ENCODE results near the gene HGF. TPM values are rescaled to one million over a fixed set of nuclear protein-coding genes. Genes with fewer than 3 reads are reported as not detected.

The HGF gene
- total RNA-seq, 1 experiment from 2014 or later = 0.72 TPM

DNA sequence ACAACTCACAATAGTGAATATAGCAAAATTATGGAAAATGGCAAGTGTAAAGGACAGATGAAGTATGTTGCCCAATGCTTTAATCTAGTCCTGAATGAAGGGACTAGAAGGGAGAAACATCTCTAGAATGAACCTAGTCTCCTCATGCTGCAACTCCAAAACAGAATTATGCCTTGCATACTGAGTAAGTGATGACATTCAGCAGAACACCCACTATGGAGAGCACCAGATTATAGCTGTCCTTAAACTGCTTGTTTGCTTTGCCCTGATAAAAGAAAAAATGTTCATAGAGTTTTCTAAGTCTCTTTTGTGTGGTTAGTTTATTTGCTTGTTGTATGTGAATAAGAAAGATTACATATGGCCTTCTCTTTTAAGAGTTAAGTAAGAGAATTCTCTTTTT is 7.8 kb upstream of the HGF start:
- no peaks in the 10 kb centered on the region for H3K36me3 Mint-ChIP-seq
- no peak overlapping the region for H3K4me3 Mint-ChIP-seq
- H3K4me1 Mint-ChIP-seq = peaks cover 9% of the 10 kb centered on the region; the same call in 1 of the 2 replicates
- no peak overlapping the region for H3K27ac Mint-ChIP-seq
- ChIA-PET POLR2A (no interaction called here), CTCF (interaction anchor here (1.2 kb wide), 1 partner anchor 278 kb away, joined by 3 read pairs; no protein-coding TSS in a partner anchor)
- peaks cover 4% of the 10 kb centered on the region; the same call in 1 of the 2 replicates for H3K27me3 Mint-ChIP-seq (ENCODE audit: low read depth)
- H3K9me3 Mint-ChIP-seq = no peaks in the 10 kb centered on the region
- TF ChIP-seq ZNF416 (CRISPR knock-in tag; IDR thresholded peaks at IDR 0.05) (no peak), GABPB1 (CRISPR knock-in tag; IDR thresholded peaks at IDR 0.05) (no peak), ZNF219 (CRISPR knock-in tag; IDR thresholded peaks at IDR 0.05; ENCODE audit: borderline replicate concordance) (no peak), TEAD1 (CRISPR knock-in tag; IDR thresholded peaks at IDR 0.05) (no peak), ZNF396 (CRISPR knock-in tag; IDR thresholded peaks at IDR 0.05; ENCODE audit: borderline replicate concordance) (no peak), NR1H2 (CRISPR knock-in tag; IDR thresholded peaks at IDR 0.05) (no peak), ELF4 (CRISPR knock-in tag; IDR thresholded peaks at IDR 0.05; ENCODE audit: low read depth) (no peak), MXD4 (CRISPR knock-in tag; IDR thresholded peaks at IDR 0.05; ENCODE audit: borderline replicate concordance) (no peak), CREB1 (CRISPR knock-in tag; IDR thresholded peaks at IDR 0.05) (no peak), TCF7 (CRISPR knock-in tag; IDR thresholded peaks at IDR 0.05; ENCODE audit: low read depth) (no peak), PRRX2 (CRISPR knock-in tag; IDR thresholded peaks at IDR 0.05) (no peak), SOX15 (CRISPR knock-in tag; IDR thresholded peaks at IDR 0.05) (no peak), NR3C1 (CRISPR knock-in tag; conservative IDR thresholded peaks at IDR 0.05; ENCODE audit: low read depth) (no peak)
- TF ChIP-seq, protein P1, sequence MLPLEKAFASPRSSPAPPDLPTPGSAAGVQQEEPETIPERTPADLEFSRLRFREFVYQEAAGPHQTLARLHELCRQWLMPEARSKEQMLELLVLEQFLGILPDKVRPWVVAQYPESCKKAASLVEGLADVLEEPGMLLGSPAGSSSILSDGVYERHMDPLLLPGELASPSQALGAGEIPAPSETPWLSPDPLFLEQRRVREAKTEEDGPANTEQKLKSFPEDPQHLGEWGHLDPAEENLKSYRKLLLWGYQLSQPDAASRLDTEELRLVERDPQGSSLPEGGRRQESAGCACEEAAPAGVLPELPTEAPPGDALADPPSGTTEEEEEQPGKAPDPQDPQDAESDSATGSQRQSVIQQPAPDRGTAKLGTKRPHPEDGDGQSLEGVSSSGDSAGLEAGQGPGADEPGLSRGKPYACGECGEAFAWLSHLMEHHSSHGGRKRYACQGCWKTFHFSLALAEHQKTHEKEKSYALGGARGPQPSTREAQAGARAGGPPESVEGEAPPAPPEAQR (CRISPR knock-in tag; IDR thresholded peaks at IDR 0.05) = no peak
- TF ChIP-seq, protein P2, sequence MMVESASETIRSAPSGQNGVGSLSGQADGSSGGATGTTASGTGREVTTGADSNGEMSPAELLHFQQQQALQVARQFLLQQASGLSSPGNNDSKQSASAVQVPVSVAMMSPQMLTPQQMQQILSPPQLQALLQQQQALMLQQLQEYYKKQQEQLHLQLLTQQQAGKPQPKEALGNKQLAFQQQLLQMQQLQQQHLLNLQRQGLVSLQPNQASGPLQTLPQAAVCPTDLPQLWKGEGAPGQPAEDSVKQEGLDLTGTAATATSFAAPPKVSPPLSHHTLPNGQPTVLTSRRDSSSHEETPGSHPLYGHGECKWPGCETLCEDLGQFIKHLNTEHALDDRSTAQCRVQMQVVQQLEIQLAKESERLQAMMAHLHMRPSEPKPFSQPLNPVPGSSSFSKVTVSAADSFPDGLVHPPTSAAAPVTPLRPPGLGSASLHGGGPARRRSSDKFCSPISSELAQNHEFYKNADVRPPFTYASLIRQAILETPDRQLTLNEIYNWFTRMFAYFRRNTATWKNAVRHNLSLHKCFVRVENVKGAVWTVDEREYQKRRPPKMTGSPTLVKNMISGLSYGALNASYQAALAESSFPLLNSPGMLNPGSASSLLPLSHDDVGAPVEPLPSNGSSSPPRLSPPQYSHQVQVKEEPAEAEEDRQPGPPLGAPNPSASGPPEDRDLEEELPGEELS (CRISPR knock-in tag; IDR thresholded peaks at IDR 0.05) = no peak
- TF ChIP-seq, protein P3, sequence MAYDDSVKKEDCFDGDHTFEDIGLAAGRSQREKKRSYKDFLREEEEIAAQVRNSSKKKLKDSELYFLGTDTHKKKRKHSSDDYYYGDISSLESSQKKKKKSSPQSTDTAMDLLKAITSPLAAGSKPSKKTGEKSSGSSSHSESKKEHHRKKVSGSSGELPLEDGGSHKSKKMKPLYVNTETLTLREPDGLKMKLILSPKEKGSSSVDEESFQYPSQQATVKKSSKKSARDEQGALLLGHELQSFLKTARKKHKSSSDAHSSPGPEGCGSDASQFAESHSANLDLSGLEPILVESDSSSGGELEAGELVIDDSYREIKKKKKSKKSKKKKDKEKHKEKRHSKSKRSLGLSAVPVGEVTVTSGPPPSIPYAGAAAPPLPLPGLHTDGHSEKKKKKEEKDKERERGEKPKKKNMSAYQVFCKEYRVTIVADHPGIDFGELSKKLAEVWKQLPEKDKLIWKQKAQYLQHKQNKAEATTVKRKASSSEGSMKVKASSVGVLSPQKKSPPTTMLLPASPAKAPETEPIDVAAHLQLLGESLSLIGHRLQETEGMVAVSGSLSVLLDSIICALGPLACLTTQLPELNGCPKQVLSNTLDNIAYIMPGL (CRISPR knock-in tag; IDR thresholded peaks at IDR 0.05) = no peak
- TF ChIP-seq, protein P4, sequence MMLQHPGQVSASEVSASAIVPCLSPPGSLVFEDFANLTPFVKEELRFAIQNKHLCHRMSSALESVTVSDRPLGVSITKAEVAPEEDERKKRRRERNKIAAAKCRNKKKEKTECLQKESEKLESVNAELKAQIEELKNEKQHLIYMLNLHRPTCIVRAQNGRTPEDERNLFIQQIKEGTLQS (CRISPR knock-in tag; conservative IDR thresholded peaks at IDR 0.05) = no peak
- TF ChIP-seq, protein P5, sequence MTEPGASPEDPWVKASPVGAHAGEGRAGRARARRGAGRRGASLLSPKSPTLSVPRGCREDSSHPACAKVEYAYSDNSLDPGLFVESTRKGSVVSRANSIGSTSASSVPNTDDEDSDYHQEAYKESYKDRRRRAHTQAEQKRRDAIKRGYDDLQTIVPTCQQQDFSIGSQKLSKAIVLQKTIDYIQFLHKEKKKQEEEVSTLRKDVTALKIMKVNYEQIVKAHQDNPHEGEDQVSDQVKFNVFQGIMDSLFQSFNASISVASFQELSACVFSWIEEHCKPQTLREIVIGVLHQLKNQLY (CRISPR knock-in tag; IDR thresholded peaks at IDR 0.05) = no peak
- TF ChIP-seq, protein P6, sequence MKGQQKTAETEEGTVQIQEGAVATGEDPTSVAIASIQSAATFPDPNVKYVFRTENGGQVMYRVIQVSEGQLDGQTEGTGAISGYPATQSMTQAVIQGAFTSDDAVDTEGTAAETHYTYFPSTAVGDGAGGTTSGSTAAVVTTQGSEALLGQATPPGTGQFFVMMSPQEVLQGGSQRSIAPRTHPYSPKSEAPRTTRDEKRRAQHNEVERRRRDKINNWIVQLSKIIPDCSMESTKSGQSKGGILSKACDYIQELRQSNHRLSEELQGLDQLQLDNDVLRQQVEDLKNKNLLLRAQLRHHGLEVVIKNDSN (CRISPR knock-in tag; IDR thresholded peaks at IDR 0.05) = no peak
- ATAC-seq = no peak
- DNase-seq (ENCODE audit: low spot score) = no peak
